DND-41 (cell line): Measurements from ENCODE around the gene MAP7D1.

ENCODE experiments used
- ATAC-seq: fragments of 200-7000 bp; cut with Tn5 transposase; 3 replicates; pipeline ENCODE4 v1.9.1; 2021; ENCODE audit warnings: low read depth; ENCODE audit not compliant: insufficient read depth
- DNase-seq: peaks from one replicate; pipeline ENCODE4 v3.0.0-alpha.2; 2020
- H2AFZ ChIP-seq: 2 replicates; pipeline ENCODE4 v1.6.0; 2012; ENCODE audit warnings: low read depth, low read length
- H3K27ac ChIP-seq: 2 replicates; pipeline ENCODE4 v1.5.1; 2012; ENCODE audit warnings: low read length, inconsistent platforms
- H3K27me3 ChIP-seq: fragments of 200-600 bp; sonication (generic); 2 replicates; pipeline ENCODE4 v1.6.0; 2012; ENCODE audit warnings: low read length, mild to moderate bottlenecking, inconsistent platforms; ENCODE audit not compliant: insufficient read depth, poor library complexity
- H3K36me3 ChIP-seq: 2 replicates; pipeline ENCODE4 v1.5.1; 2012; ENCODE audit warnings: low read length, inconsistent platforms; ENCODE audit not compliant: insufficient read depth
- H3K4me1 ChIP-seq: 2 replicates; pipeline ENCODE4 v1.5.1; 2012; ENCODE audit warnings: mild to moderate bottlenecking, low read length; ENCODE audit not compliant: insufficient read depth
- H3K4me2 ChIP-seq: 2 replicates; pipeline ENCODE4 v1.6.0; 2012; ENCODE audit warnings: mild to moderate bottlenecking, moderate library complexity, low read length, inconsistent platforms; ENCODE audit not compliant: insufficient read depth
- H3K4me3 ChIP-seq, 2 experiments: fragments of 200-600 bp in 1 of 2; shearing (Covaris generic) in 1 of 2; 2 replicates each; pipeline ENCODE4 v1.5.1; 2012 to 2016; ENCODE audit warnings: inconsistent platforms in 2 of 2, low read length in 2 of 2, mild to moderate bottlenecking in 2 of 2, low read depth in 1 of 2, moderate library complexity in 1 of 2
- H3K79me2 ChIP-seq: 2 replicates; pipeline ENCODE4 v1.6.0; 2012; ENCODE audit warnings: low read length, inconsistent platforms; ENCODE audit not compliant: insufficient read depth
- H3K9ac ChIP-seq: 2 replicates; pipeline ENCODE4 v1.6.0; 2012; ENCODE audit warnings: low read depth, mild to moderate bottlenecking, inconsistent platforms, low read length, moderate library complexity
- H3K9me3 ChIP-seq: 2 replicates; pipeline ENCODE4 v1.5.1; 2012; ENCODE audit warnings: low read length, moderate library complexity, mild to moderate bottlenecking, inconsistent platforms; ENCODE audit not compliant: insufficient read depth, severe bottlenecking
- H4K20me1 ChIP-seq: 2 replicates; pipeline ENCODE4 v1.6.0; 2012; ENCODE audit warnings: low read length; ENCODE audit not compliant: insufficient read depth
- CTCF ChIP-seq: IDR thresholded peaks from 2 replicates; pipeline ENCODE4 v1.5.1; 2012; ENCODE audit warnings: borderline replicate concordance, low read length, moderate library complexity, mild to moderate bottlenecking; ENCODE audit not compliant: poor library complexity, severe bottlenecking; ENCODE audit errors: extremely low read depth
- EZH2 ChIP-seq: IDR thresholded peaks from 3 replicates; pipeline ENCODE4 v1.6.1; 2012; ENCODE audit warnings: borderline replicate concordance, low read depth, mild to moderate bottlenecking, moderate library complexity, low read length, inconsistent platforms; ENCODE audit not compliant: severe bottlenecking

MAP7D1 gene

GRCh38 chr1:36175137-36176095, 19.5 kb downstream of the MAP7D1 start:
- DNase-seq = no peak
- Histone ChIP-seq H4K20me1 (peaks cover 45% of the 10 kb centered on the region), H2AFZ (no peak overlapping the region), H3K27ac (no peak overlapping the region), H3K79me2 (peaks cover 2% of the 10 kb centered on the region; the same call in 1 of the 2 replicates), H3K9ac (no peak overlapping the region), H3K9me3 (no peaks in the 10 kb centered on the region), H3K27me3 (no peaks in the 10 kb centered on the region), H3K4me1 (no peaks in the 10 kb centered on the region), H3K4me2 (no peak overlapping the region), H3K36me3 (peaks cover 94% of the 10 kb centered on the region), H3K4me3 (no peak overlapping the region)
- 0 out of 3 replicates have a peak, but pooled peaks have one; percentile 34 for ATAC-seq
- TF ChIP-seq EZH2 (no peak), CTCF (no peak)

GRCh38 chr1:36176106-36176949, 20.4 kb downstream of the MAP7D1 start:
- Histone ChIP-seq H3K4me2 (no peak overlapping the region), H3K27ac (no peak overlapping the region), H3K79me2 (no peaks in the 10 kb centered on the region), H3K27me3 (no peaks in the 10 kb centered on the region), H3K4me1 (no peaks in the 10 kb centered on the region), H3K4me3 (no peak overlapping the region), H3K9ac (no peak overlapping the region), H2AFZ (no peak overlapping the region), H3K9me3 (no peaks in the 10 kb centered on the region), H4K20me1 (peaks cover 36% of the 10 kb centered on the region), H3K36me3 (peaks cover 94% of the 10 kb centered on the region)
- DNase-seq (no peak), ATAC-seq (no peak)
- no peak for TF ChIP-seq CTCF
- TF ChIP-seq EZH2 = no peak

GRCh38 chr1:36177589-36178431, 21.9 kb downstream of the MAP7D1 start:
- Histone ChIP-seq H3K4me1 (no peaks in the 10 kb centered on the region), H3K9me3 (no peaks in the 10 kb centered on the region), H3K4me3 (no peak overlapping the region), H3K36me3 (peaks cover 86% of the 10 kb centered on the region), H3K4me2 (no peak overlapping the region), H3K9ac (no peak overlapping the region), H4K20me1 (peaks cover 30% of the 10 kb centered on the region), H2AFZ (no peak overlapping the region), H3K27me3 (no peaks in the 10 kb centered on the region), H3K27ac (no peak overlapping the region), H3K79me2 (no peaks in the 10 kb centered on the region)
- TF ChIP-seq CTCF = no peak
- TF ChIP-seq EZH2 = no peak
- no peak for ATAC-seq
- DNase-seq = no peak
